Loucy (cell line): Measurements from ENCODE around the gene CDKN2C.
"Not testable (repeated sequence)": the region's sequence is repeated elsewhere in the genome, so short reads cannot be mapped to it uniquely, and the experiment has no call there.

Source experiments
- H2AFZ ChIP-seq: fragments of 200-600 bp; sonication (generic); 2 replicates; pipeline ENCODE4 v1.6.0; 2016; ENCODE audit warnings: antibody characterized with exemption, mild to moderate bottlenecking, low read length, moderate library complexity
- H3F3A ChIP-seq: fragments of 200-600 bp; 2 replicates; pipeline ENCODE4 v1.6.0; 2016; ENCODE audit warnings: antibody characterized with exemption, low read depth, mild to moderate bottlenecking
- H3K27me3 ChIP-seq: fragments of 200-600 bp; sonication (generic); 2 replicates; pipeline ENCODE4 v1.6.1; 2014; ENCODE audit warnings: low read length, mild to moderate bottlenecking; ENCODE audit not compliant: insufficient read depth, poor library complexity, severe bottlenecking
- H3K36me3 ChIP-seq: fragments of 200-600 bp; sonication (generic); 2 replicates; pipeline ENCODE4 v1.6.1; 2016; ENCODE audit warnings: low read length; ENCODE audit not compliant: insufficient read depth
- H3K4me1 ChIP-seq: fragments of 200-600 bp; sonication (generic); 2 replicates; pipeline ENCODE4 v1.5.1; 2014; ENCODE audit warnings: low read length, mild to moderate bottlenecking; ENCODE audit not compliant: insufficient read depth, poor library complexity, severe bottlenecking
- H3K4me2 ChIP-seq: fragments of 200-600 bp; sonication (generic); 2 replicates; pipeline ENCODE4 v1.6.0; 2014; ENCODE audit warnings: antibody characterized with exemption, low read length, low read depth, mild to moderate bottlenecking; ENCODE audit not compliant: poor library complexity, severe bottlenecking
- H3K4me3 ChIP-seq: fragments of 200-600 bp; sonication (generic); 2 replicates; pipeline ENCODE4 v1.5.1; 2014; ENCODE audit warnings: low read length, mild to moderate bottlenecking, mixed read lengths; ENCODE audit not compliant: poor library complexity, severe bottlenecking
- H3K79me2 ChIP-seq: fragments of 200-600 bp; sonication (generic); 2 replicates; pipeline ENCODE4 v1.6.1; 2014; ENCODE audit warnings: low read length; ENCODE audit not compliant: insufficient read depth
- H3K9ac ChIP-seq: fragments of 200-600 bp; sonication (generic); 2 replicates; pipeline ENCODE4 v1.6.0; 2014; ENCODE audit warnings: mild to moderate bottlenecking, low read depth, low read length, moderate library complexity; ENCODE audit not compliant: poor library complexity, severe bottlenecking
- H3K9me2 ChIP-seq: fragments of 200-600 bp; sonication (generic); replicated peaks from 2 replicates; pipeline ENCODE4 v1.6.1; 2016; ENCODE audit warnings: low read depth, low read length, mixed read lengths
- H3K9me3 ChIP-seq: fragments of 200-600 bp; sonication (generic); 2 replicates; pipeline ENCODE4 v1.6.1; 2014; ENCODE audit warnings: mild to moderate bottlenecking, antibody characterized with exemption, low read length, low read depth; ENCODE audit not compliant: insufficient read depth
- H4K20me1 ChIP-seq: fragments of 200-600 bp; sonication (generic); 2 replicates; pipeline ENCODE4 v1.6.0; 2014; ENCODE audit warnings: antibody characterized with exemption, low read length, mild to moderate bottlenecking; ENCODE audit not compliant: insufficient read depth, poor library complexity, severe bottlenecking
- EZH2phosphoT487 ChIP-seq: fragments of 200-600 bp; IDR thresholded peaks from 2 replicates; pipeline ENCODE4 v1.6.1; 2018; ENCODE audit warnings: antibody characterized with exemption, mild to moderate bottlenecking, moderate library complexity, borderline replicate concordance
- TF ChIP-seq, protein P1 (sequence below): fragments of 200-600 bp; sonication (generic); conservative IDR thresholded peaks from 2 replicates; pipeline ENCODE4 v1.5.1; 2014; ENCODE audit warnings: mild to moderate bottlenecking, antibody characterized with exemption, low read length

Gene CDKN2C

GRCh38 chr1:50949286-50949982, 20.6 kb upstream of the CDKN2C start:
- H3K27me3 ChIP-seq: no peaks in the 10 kb centered on the region
- H2AFZ ChIP-seq: no peak overlapping the region
- no peak overlapping the region for H3K9ac ChIP-seq
- no peaks in the 10 kb centered on the region for H3K9me3 ChIP-seq
- TF ChIP-seq, protein P1, sequence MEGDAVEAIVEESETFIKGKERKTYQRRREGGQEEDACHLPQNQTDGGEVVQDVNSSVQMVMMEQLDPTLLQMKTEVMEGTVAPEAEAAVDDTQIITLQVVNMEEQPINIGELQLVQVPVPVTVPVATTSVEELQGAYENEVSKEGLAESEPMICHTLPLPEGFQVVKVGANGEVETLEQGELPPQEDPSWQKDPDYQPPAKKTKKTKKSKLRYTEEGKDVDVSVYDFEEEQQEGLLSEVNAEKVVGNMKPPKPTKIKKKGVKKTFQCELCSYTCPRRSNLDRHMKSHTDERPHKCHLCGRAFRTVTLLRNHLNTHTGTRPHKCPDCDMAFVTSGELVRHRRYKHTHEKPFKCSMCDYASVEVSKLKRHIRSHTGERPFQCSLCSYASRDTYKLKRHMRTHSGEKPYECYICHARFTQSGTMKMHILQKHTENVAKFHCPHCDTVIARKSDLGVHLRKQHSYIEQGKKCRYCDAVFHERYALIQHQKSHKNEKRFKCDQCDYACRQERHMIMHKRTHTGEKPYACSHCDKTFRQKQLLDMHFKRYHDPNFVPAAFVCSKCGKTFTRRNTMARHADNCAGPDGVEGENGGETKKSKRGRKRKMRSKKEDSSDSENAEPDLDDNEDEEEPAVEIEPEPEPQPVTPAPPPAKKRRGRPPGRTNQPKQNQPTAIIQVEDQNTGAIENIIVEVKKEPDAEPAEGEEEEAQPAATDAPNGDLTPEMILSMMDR: no peak
- TF ChIP-seq EZH2phosphoT487: no peak
- H4K20me1 ChIP-seq: peaks cover 65% of the 10 kb centered on the region
- peaks cover 90% of the 10 kb centered on the region for H3K79me2 ChIP-seq
- H3K4me3 ChIP-seq: no peak overlapping the region
- H3K4me1 ChIP-seq: peaks cover 38% of the 10 kb centered on the region
- no peaks in the 10 kb centered on the region for H3K9me2 ChIP-seq
- H3F3A ChIP-seq: no peaks in the 10 kb centered on the region
- H3K36me3 ChIP-seq: no peaks in the 10 kb centered on the region
- H3K4me2 ChIP-seq: peak overlapping the region; percentile 47

DNA sequence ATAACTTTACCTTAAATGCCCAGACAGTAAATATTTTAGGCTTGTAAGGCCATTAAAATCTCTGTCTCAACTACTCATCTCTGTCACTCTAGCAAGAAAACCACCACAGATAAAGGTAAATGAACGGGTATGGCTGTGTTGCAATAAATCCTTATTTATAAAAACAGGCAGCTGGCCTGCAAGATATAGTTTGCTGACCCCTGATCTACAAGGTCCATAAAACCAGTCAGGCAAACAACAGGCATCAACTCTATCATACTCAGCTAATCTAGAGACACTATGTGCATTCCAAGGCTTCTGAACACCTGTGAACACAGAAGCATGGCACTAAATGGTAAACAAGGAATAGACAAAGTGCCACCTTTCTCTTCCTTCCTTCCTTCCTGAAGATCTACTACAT, 19.6 kb upstream of the CDKN2C start:
- Histone ChIP-seq H2AFZ (no peak overlapping the region), H3F3A (no peaks in the 10 kb centered on the region), H3K9me2 (no peaks in the 10 kb centered on the region), H3K36me3 (no peaks in the 10 kb centered on the region), H3K79me2 (peaks cover 90% of the 10 kb centered on the region), H4K20me1 (peaks cover 61% of the 10 kb centered on the region), H3K27me3 (no peaks in the 10 kb centered on the region), H3K4me3 (peak overlapping the region; percentile 7), H3K4me2 (peak overlapping the region; percentile 47), H3K9me3 (no peaks in the 10 kb centered on the region), H3K9ac (no peak overlapping the region), H3K4me1 (peaks cover 44% of the 10 kb centered on the region)
- TF ChIP-seq EZH2phosphoT487: no peak
- TF ChIP-seq, protein P1: no peak

DNA sequence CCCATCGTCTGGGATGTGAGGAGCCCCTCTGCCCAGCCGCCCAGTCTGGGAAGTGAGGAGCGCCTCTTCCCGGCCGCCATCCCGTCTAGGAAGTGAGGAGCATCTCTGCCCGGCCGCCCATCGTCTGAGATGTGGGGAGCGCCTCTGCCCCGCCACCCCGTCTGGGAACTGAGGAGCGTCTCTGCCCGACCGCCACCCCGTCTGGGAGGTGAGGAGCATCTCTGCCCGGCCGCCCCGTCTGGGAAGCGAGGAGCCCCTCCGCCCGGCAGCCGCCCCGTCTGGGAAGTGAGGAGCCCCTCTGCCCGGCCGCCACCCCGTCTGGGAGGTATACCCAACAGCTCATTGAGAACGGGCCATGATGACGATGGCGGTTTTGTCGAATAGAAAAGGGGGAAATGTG, 17.5 kb upstream of the CDKN2C start:
- H3K4me3 ChIP-seq, H3K9me3 ChIP-seq, H3K9me2 ChIP-seq, H2AFZ ChIP-seq, H3F3A ChIP-seq, H3K9ac ChIP-seq, H3K4me2 ChIP-seq, H3K36me3 ChIP-seq, H3K27me3 ChIP-seq: not testable (repeated sequence)
- Histone ChIP-seq H3K79me2 (peaks cover 90% of the 10 kb centered on the region), H3K4me1 (peaks cover 53% of the 10 kb centered on the region), H4K20me1 (peaks cover 60% of the 10 kb centered on the region)

GRCh38 chr1:50955116-50955515, 14.9 kb upstream of the CDKN2C start:
- no peak for TF ChIP-seq EZH2phosphoT487
- TF ChIP-seq, protein P1: no peak
- Histone ChIP-seq H3K9me3 (no peaks in the 10 kb centered on the region), H3K4me1 (peaks cover 51% of the 10 kb centered on the region), H3F3A (no peaks in the 10 kb centered on the region), H3K9ac (peak overlapping the region; percentile 11), H4K20me1 (peaks cover 49% of the 10 kb centered on the region), H3K36me3 (no peaks in the 10 kb centered on the region), H2AFZ (no peak overlapping the region), H3K27me3 (no peaks in the 10 kb centered on the region), H3K9me2 (no peaks in the 10 kb centered on the region), H3K79me2 (peaks cover 86% of the 10 kb centered on the region), H3K4me2 (peak overlapping the region; percentile 96), H3K4me3 (peak overlapping the region; percentile 21)
